Neural progenitor cell (in vitro differentiated cells): ENCODE measurements around the gene KCNJ9. TPM values are rescaled to one million over a fixed set of nuclear protein-coding genes. Genes with fewer than 3 reads are reported as not detected.

ENCODE experiments used
- DNase-seq: peaks from one replicate; pipeline ENCODE4 v3.0.0-alpha.2; 2016; ENCODE audit warnings: low spot score
- H2AFZ ChIP-seq: fragments of 200-600 bp; sonication (generic); replicated peaks from 2 replicates; pipeline ENCODE4 v1.6.1; 2016; ENCODE audit warnings: antibody characterized with exemption
- H3F3A ChIP-seq: fragments of 200-600 bp; sonication (generic); 2 replicates; pipeline ENCODE4 v1.6.1; 2016; ENCODE audit warnings: antibody characterized with exemption, low read depth
- H3K27ac ChIP-seq: fragments of 200-600 bp; sonication (generic); 2 replicates; pipeline ENCODE4 v1.5.1; 2016; ENCODE audit warnings: mild to moderate bottlenecking
- H3K27me3 ChIP-seq: fragments of 200-600 bp; sonication (generic); 2 replicates; pipeline ENCODE4 v1.6.1; 2016; ENCODE audit warnings: mild to moderate bottlenecking, moderate library complexity
- H3K36me3 ChIP-seq: fragments of 200-600 bp; sonication (generic); 2 replicates; pipeline ENCODE4 v1.5.1; 2016
- H3K4me1 ChIP-seq: fragments of 200-600 bp; sonication (generic); 2 replicates; pipeline ENCODE4 v1.6.1; 2016; ENCODE audit warnings: mixed run types
- H3K4me2 ChIP-seq: fragments of 200-600 bp; sonication (generic); 2 replicates; pipeline ENCODE4 v1.6.1; 2016
- H3K4me3 ChIP-seq: fragments of 200-600 bp; sonication (generic); 2 replicates; pipeline ENCODE4 v1.5.1; 2016
- H3K79me2 ChIP-seq: fragments of 200-600 bp; sonication (generic); 2 replicates; pipeline ENCODE4 v1.6.1; 2016; ENCODE audit warnings: low read depth
- H3K9ac ChIP-seq: fragments of 200-600 bp; sonication (generic); 2 replicates; pipeline ENCODE4 v1.6.1; 2016
- H3K9me3 ChIP-seq: fragments of 200-600 bp; sonication (generic); 2 replicates; pipeline ENCODE4 v1.5.1; 2016; ENCODE audit warnings: low read depth
- H4K20me1 ChIP-seq: fragments of 200-600 bp; sonication (generic); 2 replicates; pipeline ENCODE4 v1.6.1; 2016; ENCODE audit warnings: low read depth
- H3K27ac Mint-ChIP-seq: 3 replicates; pipeline ENCODE4 v1.8.0; 2021; ENCODE audit warnings: mixed read lengths
- H3K27me3 Mint-ChIP-seq: 2 replicates; pipeline ENCODE4 v1.8.0; 2022; ENCODE audit warnings: low read depth, mild to moderate bottlenecking, inconsistent platforms, moderate library complexity, mixed read lengths; ENCODE audit not compliant: insufficient read depth
- H3K36me3 Mint-ChIP-seq: 3 replicates; pipeline ENCODE4 v1.8.0; 2021; ENCODE audit warnings: mixed read lengths
- H3K4me1 Mint-ChIP-seq: 3 replicates; pipeline ENCODE4 v1.8.0; 2021; ENCODE audit warnings: mixed read lengths
- H3K4me3 Mint-ChIP-seq: 3 replicates; pipeline ENCODE4 v1.8.0; 2021; ENCODE audit warnings: mild to moderate bottlenecking, moderate library complexity, mixed read lengths
- H3K9me3 Mint-ChIP-seq: 3 replicates; pipeline ENCODE4 v1.8.0; 2020; ENCODE audit warnings: mixed read lengths
- EZH2 ChIP-seq: fragments of 200-600 bp; sonication (generic); IDR thresholded peaks from 2 replicates; pipeline ENCODE4 v1.6.1; 2017; ENCODE audit warnings: antibody characterized with exemption, mild to moderate bottlenecking, moderate library complexity
- EZH2phosphoT487 ChIP-seq: fragments of 200-600 bp; sonication (generic); IDR thresholded peaks from 2 replicates; pipeline ENCODE4 v1.6.1; 2017; ENCODE audit warnings: antibody characterized with exemption
- total RNA-seq: library from RNA; depleted of rRNA; stranded (reverse); fragments of >200 nt; gene quantifications from 2 replicates; pipeline ENCODE4 v1.2.3, GENCODE V29; 2015; ENCODE audit warnings: low replicate concordance
- TF ChIP-seq, protein P1 (sequence below): fragments of 200-600 bp; sonication (generic); IDR thresholded peaks from 2 replicates; pipeline ENCODE4 v1.5.1; 2017; ENCODE audit warnings: antibody characterized with exemption, mild to moderate bottlenecking

Gene KCNJ9
- total RNA-seq, 1 donor from 2014 or later: 0.09 TPM

DNA sequence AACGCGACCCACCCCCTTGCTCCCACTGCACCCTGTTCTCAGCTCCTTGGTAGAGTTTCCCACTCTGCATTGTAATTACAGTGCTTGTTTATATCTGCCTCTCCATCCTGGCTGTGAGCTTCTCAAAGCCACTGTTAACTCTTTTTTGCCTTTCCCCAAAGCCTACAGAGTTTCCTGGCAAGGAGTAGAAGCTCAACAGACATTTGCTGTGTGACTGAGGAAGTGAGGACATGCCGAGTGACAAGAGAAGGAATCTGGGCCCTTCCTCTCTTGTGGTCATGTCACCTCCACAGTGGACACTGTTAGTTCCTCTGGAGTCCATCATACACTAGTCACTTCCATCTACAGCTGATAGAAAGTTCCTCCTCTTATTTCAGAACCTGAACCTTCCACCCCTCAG, 23.1 kb downstream of the KCNJ9 start:
- H3K27me3 ChIP-seq: peaks cover 8% of the 10 kb centered on the region
- peaks cover 60% of the 10 kb centered on the region for H3K4me1 ChIP-seq
- H3K36me3 Mint-ChIP-seq: no peaks in the 10 kb centered on the region
- H2AFZ ChIP-seq: peak overlapping the region; percentile 80
- no peaks in the 10 kb centered on the region for H3K79me2 ChIP-seq
- H3K4me2 ChIP-seq: peak overlapping the region; percentile 2
- no peak overlapping the region for H3K4me3 ChIP-seq
- H3K27me3 Mint-ChIP-seq: peaks cover 17% of the 10 kb centered on the region
- H4K20me1 ChIP-seq: no peaks in the 10 kb centered on the region
- H3K9ac ChIP-seq: no peak overlapping the region
- no peak overlapping the region for H3K4me3 Mint-ChIP-seq
- H3K9me3 Mint-ChIP-seq: no peaks in the 10 kb centered on the region
- TF ChIP-seq, protein P1, sequence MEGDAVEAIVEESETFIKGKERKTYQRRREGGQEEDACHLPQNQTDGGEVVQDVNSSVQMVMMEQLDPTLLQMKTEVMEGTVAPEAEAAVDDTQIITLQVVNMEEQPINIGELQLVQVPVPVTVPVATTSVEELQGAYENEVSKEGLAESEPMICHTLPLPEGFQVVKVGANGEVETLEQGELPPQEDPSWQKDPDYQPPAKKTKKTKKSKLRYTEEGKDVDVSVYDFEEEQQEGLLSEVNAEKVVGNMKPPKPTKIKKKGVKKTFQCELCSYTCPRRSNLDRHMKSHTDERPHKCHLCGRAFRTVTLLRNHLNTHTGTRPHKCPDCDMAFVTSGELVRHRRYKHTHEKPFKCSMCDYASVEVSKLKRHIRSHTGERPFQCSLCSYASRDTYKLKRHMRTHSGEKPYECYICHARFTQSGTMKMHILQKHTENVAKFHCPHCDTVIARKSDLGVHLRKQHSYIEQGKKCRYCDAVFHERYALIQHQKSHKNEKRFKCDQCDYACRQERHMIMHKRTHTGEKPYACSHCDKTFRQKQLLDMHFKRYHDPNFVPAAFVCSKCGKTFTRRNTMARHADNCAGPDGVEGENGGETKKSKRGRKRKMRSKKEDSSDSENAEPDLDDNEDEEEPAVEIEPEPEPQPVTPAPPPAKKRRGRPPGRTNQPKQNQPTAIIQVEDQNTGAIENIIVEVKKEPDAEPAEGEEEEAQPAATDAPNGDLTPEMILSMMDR: no peak
- no peak for TF ChIP-seq EZH2
- no peak for TF ChIP-seq EZH2phosphoT487
- peaks cover 79% of the 10 kb centered on the region for H3K4me1 Mint-ChIP-seq
- peaks cover 63% of the 10 kb centered on the region for H3F3A ChIP-seq
- no peak for DNase-seq
- H3K9me3 ChIP-seq: no peaks in the 10 kb centered on the region
- H3K27ac Mint-ChIP-seq: peak overlapping the region; percentile 61
- no peaks in the 10 kb centered on the region for H3K36me3 ChIP-seq
- H3K27ac ChIP-seq: peak overlapping the region; percentile 6

DNA sequence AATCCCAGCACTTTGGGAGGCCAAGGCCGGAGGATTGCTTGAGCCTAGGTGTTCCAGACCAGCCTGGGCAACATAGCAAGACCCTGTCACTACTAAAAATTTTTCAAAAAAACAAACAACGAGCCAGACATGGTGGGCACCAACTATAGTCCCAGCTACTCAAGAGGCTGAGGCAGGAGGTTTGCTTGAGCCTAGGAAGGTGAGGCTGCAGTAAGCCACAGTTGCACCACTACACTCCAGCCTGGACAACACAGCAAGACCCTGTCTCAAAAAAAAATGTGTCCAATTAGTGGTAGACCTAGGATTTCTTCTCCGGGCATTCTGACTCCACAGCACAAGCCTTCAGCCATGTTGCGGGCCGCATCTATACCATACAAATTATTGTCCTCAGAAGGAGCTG, 23.8 kb downstream of the KCNJ9 start:
- DNase-seq: no peak
- Mint-ChIP-seq H3K36me3 (no peaks in the 10 kb centered on the region), H3K27me3 (peaks cover 15% of the 10 kb centered on the region), H3K4me3 (no peak overlapping the region), H3K9me3 (no peaks in the 10 kb centered on the region), H3K27ac (no peak overlapping the region), H3K4me1 (peaks cover 82% of the 10 kb centered on the region)
- peaks cover 66% of the 10 kb centered on the region for H3K4me1 ChIP-seq
- H3K79me2 ChIP-seq: no peaks in the 10 kb centered on the region
- no peak overlapping the region for H3K27ac ChIP-seq
- no peaks in the 10 kb centered on the region for H4K20me1 ChIP-seq
- no peaks in the 10 kb centered on the region for H3K36me3 ChIP-seq
- H3K9me3 ChIP-seq: no peaks in the 10 kb centered on the region
- no peak overlapping the region for H3K9ac ChIP-seq
- no peak overlapping the region for H2AFZ ChIP-seq
- H3K4me2 ChIP-seq: no peak overlapping the region
- H3K4me3 ChIP-seq: no peak overlapping the region
- TF ChIP-seq EZH2phosphoT487 (no peak), EZH2 (no peak)
- TF ChIP-seq, protein P1: no peak
- H3F3A ChIP-seq: peaks cover 64% of the 10 kb centered on the region
- H3K27me3 ChIP-seq: peaks cover 2% of the 10 kb centered on the region

GRCh38 chr1:160107512-160107911, 26.2 kb downstream of the KCNJ9 start:
- H3K9me3 Mint-ChIP-seq: no peaks in the 10 kb centered on the region
- Histone ChIP-seq H2AFZ (no peak overlapping the region), H3K4me2 (no peak overlapping the region), H3K36me3 (no peaks in the 10 kb centered on the region), H3F3A (peaks cover 53% of the 10 kb centered on the region), H3K9ac (no peak overlapping the region), H3K27me3 (no peaks in the 10 kb centered on the region), H3K4me3 (no peak overlapping the region), H3K9me3 (no peaks in the 10 kb centered on the region), H4K20me1 (no peaks in the 10 kb centered on the region), H3K4me1 (peaks cover 85% of the 10 kb centered on the region), H3K79me2 (no peaks in the 10 kb centered on the region), H3K27ac (no peak overlapping the region)
- peak overlapping the region; percentile 17 for H3K4me3 Mint-ChIP-seq
- no peak for DNase-seq
- peak overlapping the region; percentile 88 for H3K27ac Mint-ChIP-seq
- H3K27me3 Mint-ChIP-seq: peaks cover 22% of the 10 kb centered on the region
- H3K36me3 Mint-ChIP-seq: no peaks in the 10 kb centered on the region
- H3K4me1 Mint-ChIP-seq: peaks cover 83% of the 10 kb centered on the region
- TF ChIP-seq EZH2phosphoT487 (no peak), EZH2 (no peak)
- TF ChIP-seq, protein P1: no peak
